ENCODE data around the gene ZDHHC16. TPM values are rescaled to one million over a fixed set of nuclear protein-coding genes. Genes with fewer than 3 reads are reported as not detected.

The ZDHHC16 gene
- total and polyA plus RNA-seq, 5 donors from 2014 or later, result 17.1 to 36.4 (median 26.8) TPM

GRCh38 chr10:97456034-97456685, 10.2 kb downstream of the ZDHHC16 start:
- no peaks in the 10 kb centered on the region for H3K27me3 Mint-ChIP-seq
- Histone ChIP-seq H3K27ac (ENCODE audit: insufficient read depth, low read length, poor library complexity, severe bottlenecking) (no peak overlapping the region), H3K27me3 (ENCODE audit: control insufficient read depth, insufficient read depth, low read length) (no peaks in the 10 kb centered on the region), H3K4me1 (ENCODE audit: control insufficient read depth, insufficient read depth, low read length, poor library complexity, severe bottlenecking) (no peaks in the 10 kb centered on the region), H3K4me3 (ENCODE audit: low read depth, low read length) (no peak overlapping the region), H3K9me3 (ENCODE audit: control insufficient read depth in 2 of 2, low read length in 2 of 2) (no peaks in the 10 kb centered on the region), H3K36me3 (ENCODE audit: control insufficient read depth, insufficient read depth, low read length) (peaks cover 76% of the 10 kb centered on the region)
- no peaks in the 10 kb centered on the region for H3K9me3 Mint-ChIP-seq
- H3K36me3 Mint-ChIP-seq, result peaks cover 25% of the 10 kb centered on the region
- no peak for DNase-seq
- peak overlapping the region in 1 of 3 donors; percentile 32 for H3K27ac Mint-ChIP-seq
- H3K4me3 Mint-ChIP-seq, result no peak overlapping the region
- ATAC-seq (ENCODE audit: low read depth in 2 of 2), result no peak
- peaks cover 4 to 18% (median 13%) of the 10 kb centered on the region in 4 donors for H3K4me1 Mint-ChIP-seq

- H3K4me3 ChIP-seq (ENCODE audit: low read depth, low read length), result no peak overlapping the region
- H3K4me1 ChIP-seq (ENCODE audit: control insufficient read depth, insufficient read depth, low read length, poor library complexity, severe bottlenecking), result no peaks in the 10 kb centered on the region
- peaks cover 4 to 18% (median 13%) of the 10 kb centered on the region in 4 donors for H3K4me1 Mint-ChIP-seq
- H3K36me3 ChIP-seq (ENCODE audit: control insufficient read depth, insufficient read depth, low read length), result peaks cover 79% of the 10 kb centered on the region
- ATAC-seq (ENCODE audit: low read depth in 2 of 2) (no peak), DNase-seq (no peak)
- H3K36me3 Mint-ChIP-seq, result peaks cover 28% of the 10 kb centered on the region
- no peaks in the 10 kb centered on the region for H3K9me3 ChIP-seq (ENCODE audit: control insufficient read depth in 2 of 2, low read length in 2 of 2)
- H3K4me3 Mint-ChIP-seq, result no peak overlapping the region
- H3K27ac ChIP-seq (ENCODE audit: insufficient read depth, low read length, poor library complexity, severe bottlenecking), result no peak overlapping the region
- no peaks in the 10 kb centered on the region for H3K27me3 ChIP-seq (ENCODE audit: control insufficient read depth, insufficient read depth, low read length)
- no peaks in the 10 kb centered on the region for H3K9me3 Mint-ChIP-seq
- no peaks in the 10 kb centered on the region for H3K27me3 Mint-ChIP-seq
- H3K27ac Mint-ChIP-seq, result no peak overlapping the region
These were observed 10.7 kb downstream of the ZDHHC16 start for GRCh38 chr10:97456686-97457065.

GRCh38 chr10:97459111-97459510, 13.1 kb downstream of the ZDHHC16 start:
- H3K4me3 Mint-ChIP-seq, result no peak overlapping the region
- peaks cover 89% of the 10 kb centered on the region for H3K36me3 ChIP-seq (ENCODE audit: control insufficient read depth, insufficient read depth, low read length)
- no peak overlapping the region for H3K4me3 ChIP-seq (ENCODE audit: low read depth, low read length)
- no peak overlapping the region for H3K27ac Mint-ChIP-seq
- peaks cover 41% of the 10 kb centered on the region for H3K36me3 Mint-ChIP-seq
- H3K4me1 ChIP-seq (ENCODE audit: control insufficient read depth, insufficient read depth, low read length, poor library complexity, severe bottlenecking), result no peaks in the 10 kb centered on the region
- ATAC-seq (ENCODE audit: low read depth in 2 of 2) (no peak), DNase-seq (no peak)
- no peaks in the 10 kb centered on the region for H3K27me3 ChIP-seq (ENCODE audit: control insufficient read depth, insufficient read depth, low read length)
- no peak overlapping the region for H3K27ac ChIP-seq (ENCODE audit: insufficient read depth, low read length, poor library complexity, severe bottlenecking)
- no peaks in the 10 kb centered on the region for H3K27me3 Mint-ChIP-seq
- H3K9me3 ChIP-seq (ENCODE audit: control insufficient read depth in 2 of 2, low read length in 2 of 2), result no peaks in the 10 kb centered on the region
- H3K9me3 Mint-ChIP-seq, result no peaks in the 10 kb centered on the region
- peaks cover 4 to 8% (median 7%) of the 10 kb centered on the region in 4 donors for H3K4me1 Mint-ChIP-seq

- Mint-ChIP-seq H3K4me1 (peaks cover 0 to 5% (median 3%) of the 10 kb centered on the region in 4 donors), H3K4me3 (no peak overlapping the region), H3K27ac (no peak overlapping the region), H3K9me3 (no peaks in the 10 kb centered on the region), H3K36me3 (peaks cover 45% of the 10 kb centered on the region), H3K27me3 (no peaks in the 10 kb centered on the region)
- Histone ChIP-seq H3K27ac (ENCODE audit: insufficient read depth, low read length, poor library complexity, severe bottlenecking) (no peak overlapping the region), H3K9me3 (ENCODE audit: control insufficient read depth in 2 of 2, low read length in 2 of 2) (no peaks in the 10 kb centered on the region), H3K36me3 (ENCODE audit: control insufficient read depth, insufficient read depth, low read length) (peaks cover 92% of the 10 kb centered on the region), H3K4me1 (ENCODE audit: control insufficient read depth, insufficient read depth, low read length, poor library complexity, severe bottlenecking) (no peaks in the 10 kb centered on the region), H3K4me3 (ENCODE audit: low read depth, low read length) (no peak overlapping the region), H3K27me3 (ENCODE audit: control insufficient read depth, insufficient read depth, low read length) (no peaks in the 10 kb centered on the region)
- DNase-seq, result no peak
- no peak for ATAC-seq (ENCODE audit: low read depth in 2 of 2)
These were observed 14.0 kb downstream of the ZDHHC16 start for GRCh38 chr10:97459933-97460332.

GRCh38 chr10:97462309-97462708, 16.3 kb downstream of the ZDHHC16 start:
- no peaks in the 10 kb centered on the region for H3K27me3 Mint-ChIP-seq
- Histone ChIP-seq H3K9me3 (ENCODE audit: control insufficient read depth in 2 of 2, low read length in 2 of 2) (no peaks in the 10 kb centered on the region), H3K36me3 (ENCODE audit: control insufficient read depth, insufficient read depth, low read length) (peaks cover 92% of the 10 kb centered on the region), H3K4me3 (ENCODE audit: low read depth, low read length) (no peak overlapping the region), H3K4me1 (ENCODE audit: control insufficient read depth, insufficient read depth, low read length, poor library complexity, severe bottlenecking) (no peaks in the 10 kb centered on the region), H3K27me3 (ENCODE audit: control insufficient read depth, insufficient read depth, low read length) (no peaks in the 10 kb centered on the region), H3K27ac (ENCODE audit: insufficient read depth, low read length, poor library complexity, severe bottlenecking) (no peak overlapping the region)
- no peak for ATAC-seq (ENCODE audit: low read depth in 2 of 2)
- peaks cover 48% of the 10 kb centered on the region for H3K36me3 Mint-ChIP-seq
- DNase-seq, result no peak
- no peak overlapping the region for H3K4me3 Mint-ChIP-seq
- no peaks in the 10 kb centered on the region for H3K9me3 Mint-ChIP-seq
- peak overlapping the region in 1 of 3 donors; percentile 41 for H3K27ac Mint-ChIP-seq
- H3K4me1 Mint-ChIP-seq, result peaks cover 0 to 4% (median 2%) of the 10 kb centered on the region in 4 donors

GRCh38 chr10:97463363-97464132, 17.6 kb downstream of the ZDHHC16 start:
- Histone ChIP-seq H3K4me1 (ENCODE audit: control insufficient read depth, insufficient read depth, low read length, poor library complexity, severe bottlenecking) (no peaks in the 10 kb centered on the region), H3K9me3 (ENCODE audit: control insufficient read depth in 2 of 2, low read length in 2 of 2) (no peaks in the 10 kb centered on the region), H3K4me3 (ENCODE audit: low read depth, low read length) (no peak overlapping the region), H3K36me3 (ENCODE audit: control insufficient read depth, insufficient read depth, low read length) (peaks cover 94% of the 10 kb centered on the region), H3K27me3 (ENCODE audit: control insufficient read depth, insufficient read depth, low read length) (no peaks in the 10 kb centered on the region), H3K27ac (ENCODE audit: insufficient read depth, low read length, poor library complexity, severe bottlenecking) (no peak overlapping the region)
- Mint-ChIP-seq H3K27ac (peak overlapping the region in 2 of 3 donors; percentile 51 to 60), H3K36me3 (peaks cover 41% of the 10 kb centered on the region), H3K9me3 (no peaks in the 10 kb centered on the region), H3K4me3 (no peak overlapping the region), H3K27me3 (no peaks in the 10 kb centered on the region), H3K4me1 (peaks cover 0 to 4% (median 0%) of the 10 kb centered on the region in 4 donors)
- peak; percentile 49 to 52 for ATAC-seq (ENCODE audit: low read depth in 2 of 2)
- DNase-seq, result peak; percentile 13 to 53 (median 40)

GRCh38 chr10:97464226-97464625, 18.3 kb downstream of the ZDHHC16 start:
- Histone ChIP-seq H3K4me3 (ENCODE audit: low read depth, low read length) (no peak overlapping the region), H3K27me3 (ENCODE audit: control insufficient read depth, insufficient read depth, low read length) (no peaks in the 10 kb centered on the region), H3K4me1 (ENCODE audit: control insufficient read depth, insufficient read depth, low read length, poor library complexity, severe bottlenecking) (no peaks in the 10 kb centered on the region), H3K36me3 (ENCODE audit: control insufficient read depth, insufficient read depth, low read length) (peaks cover 94% of the 10 kb centered on the region), H3K9me3 (ENCODE audit: control insufficient read depth in 2 of 2, low read length in 2 of 2) (no peaks in the 10 kb centered on the region), H3K27ac (ENCODE audit: insufficient read depth, low read length, poor library complexity, severe bottlenecking) (no peak overlapping the region)
- DNase-seq (no peak), ATAC-seq (ENCODE audit: low read depth in 2 of 2) (no peak)
- Mint-ChIP-seq H3K4me1 (peaks cover 0 to 4% (median 0%) of the 10 kb centered on the region in 4 donors), H3K27me3 (no peaks in the 10 kb centered on the region), H3K9me3 (no peaks in the 10 kb centered on the region), H3K36me3 (peaks cover 35% of the 10 kb centered on the region), H3K4me3 (no peak overlapping the region), H3K27ac (peak overlapping the region in 2 of 3 donors; percentile 15 to 60)
